Measurements from ENCODE around the gene ERN1. TPM values are rescaled to one million over a fixed set of nuclear protein-coding genes. Genes with fewer than 3 reads are reported as not detected.

ERN1 gene
- total and polyA plus RNA-seq, 2 donors from 2014 or later = 2.8 to 37.0 TPM

DNA sequence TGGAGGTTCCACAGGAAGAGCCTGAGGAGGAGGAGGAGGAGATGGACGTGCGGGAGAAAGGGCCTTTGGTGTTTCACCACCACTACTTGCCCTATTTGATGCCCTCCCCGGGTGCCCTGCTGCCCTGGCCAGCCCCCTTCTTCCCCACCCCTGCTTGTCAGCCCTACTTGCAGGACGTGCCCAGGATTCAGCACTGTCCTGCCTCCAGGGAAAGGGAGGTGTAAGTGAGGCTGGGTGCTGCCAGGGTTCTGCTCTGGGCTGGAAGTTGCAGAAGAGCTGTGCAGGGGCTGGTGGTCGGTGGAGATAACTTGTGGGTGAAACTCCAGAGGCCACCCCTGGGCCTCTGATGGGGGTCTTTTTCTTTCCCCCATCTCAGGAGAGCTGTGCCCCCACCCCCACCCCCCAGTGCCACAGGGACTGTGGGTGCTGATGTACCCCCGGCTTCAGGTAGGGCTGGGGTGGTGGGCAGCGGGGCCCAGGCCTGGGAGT is 128.8 kb downstream of the ERN1 start:
- DNase-seq (peak in 1 of 5 donors; percentile 30), FAIRE-seq (no peak)
- no peak overlapping the region for H3K4me3 ChIP-seq (ENCODE audit: low read length in 3 of 3)
- H3K9ac ChIP-seq (ENCODE audit: low read length in 3 of 3) = no peak overlapping the region
- H3K27me3 ChIP-seq (ENCODE audit: control insufficient read depth, insufficient read depth, low read length) = no peaks in the 10 kb centered on the region
- H3K36me3 ChIP-seq (ENCODE audit: control insufficient read depth in 2 of 3, insufficient read depth in 3 of 3, low read length in 3 of 3) = no peaks in the 10 kb centered on the region
- H3K9me3 ChIP-seq (ENCODE audit: control insufficient read depth in 2 of 3, insufficient read depth in 1 of 3, low read length in 3 of 3) = no peaks in the 10 kb centered on the region
- no peak overlapping the region for H3K27ac ChIP-seq (ENCODE audit: low read depth in 2 of 2, low read length in 2 of 2)
- TF ChIP-seq, protein P1, sequence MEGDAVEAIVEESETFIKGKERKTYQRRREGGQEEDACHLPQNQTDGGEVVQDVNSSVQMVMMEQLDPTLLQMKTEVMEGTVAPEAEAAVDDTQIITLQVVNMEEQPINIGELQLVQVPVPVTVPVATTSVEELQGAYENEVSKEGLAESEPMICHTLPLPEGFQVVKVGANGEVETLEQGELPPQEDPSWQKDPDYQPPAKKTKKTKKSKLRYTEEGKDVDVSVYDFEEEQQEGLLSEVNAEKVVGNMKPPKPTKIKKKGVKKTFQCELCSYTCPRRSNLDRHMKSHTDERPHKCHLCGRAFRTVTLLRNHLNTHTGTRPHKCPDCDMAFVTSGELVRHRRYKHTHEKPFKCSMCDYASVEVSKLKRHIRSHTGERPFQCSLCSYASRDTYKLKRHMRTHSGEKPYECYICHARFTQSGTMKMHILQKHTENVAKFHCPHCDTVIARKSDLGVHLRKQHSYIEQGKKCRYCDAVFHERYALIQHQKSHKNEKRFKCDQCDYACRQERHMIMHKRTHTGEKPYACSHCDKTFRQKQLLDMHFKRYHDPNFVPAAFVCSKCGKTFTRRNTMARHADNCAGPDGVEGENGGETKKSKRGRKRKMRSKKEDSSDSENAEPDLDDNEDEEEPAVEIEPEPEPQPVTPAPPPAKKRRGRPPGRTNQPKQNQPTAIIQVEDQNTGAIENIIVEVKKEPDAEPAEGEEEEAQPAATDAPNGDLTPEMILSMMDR (IDR thresholded peaks at IDR 0.05; ENCODE audit: borderline replicate concordance, extremely low read depth, insufficient read depth) = no peak
- peaks cover 0 to 10% (median 0%) of the 10 kb centered on the region in 3 donors for H3K4me1 ChIP-seq (ENCODE audit: control insufficient read depth in 2 of 3, insufficient read depth in 2 of 3, low read depth in 1 of 3, low read length in 3 of 3)
- intact Hi-C loops (cut with DNase I) = no loop called here

DNA sequence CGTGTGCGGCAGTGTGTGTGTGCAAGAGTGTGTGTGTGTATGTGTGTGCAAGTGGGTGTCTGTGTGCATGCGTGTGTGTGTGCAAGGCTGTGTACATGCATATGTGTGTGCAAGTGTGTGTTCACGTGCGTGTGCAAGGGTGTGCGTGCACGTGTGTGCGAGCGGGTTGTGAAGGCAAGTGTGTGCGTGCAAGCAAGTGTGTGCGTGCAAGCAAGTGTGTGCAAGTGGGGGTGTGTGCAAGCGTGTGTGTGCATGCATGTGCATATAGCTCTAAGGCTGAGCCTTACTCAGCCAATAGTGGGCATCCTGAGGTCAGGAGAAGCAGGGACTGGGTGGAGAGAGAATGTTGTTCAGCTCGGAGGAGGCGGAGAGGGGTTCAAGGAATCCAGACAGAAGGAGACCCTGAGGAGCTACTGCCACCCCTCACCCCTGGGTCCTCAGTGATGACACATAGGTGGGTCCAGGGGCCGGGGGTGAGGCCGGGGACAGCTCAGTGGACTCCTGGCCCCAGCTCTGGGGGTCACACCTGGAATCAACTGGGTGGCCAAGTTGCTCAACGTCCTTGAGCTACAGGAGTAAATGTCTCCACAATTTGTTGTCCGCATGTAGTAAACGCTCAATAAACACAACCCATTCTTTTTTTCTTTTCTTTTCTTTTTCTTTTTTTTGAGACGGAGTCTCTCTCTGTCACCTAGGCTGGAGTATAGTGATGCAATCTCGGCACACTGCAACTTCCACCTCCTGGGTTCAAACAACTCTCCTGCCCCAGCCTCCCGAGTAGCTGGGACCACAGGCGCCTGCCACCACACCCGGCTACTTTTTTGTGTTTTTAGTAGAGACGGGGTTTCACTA is 130.0 kb downstream of the ERN1 start:
- FAIRE-seq = no peak

DNA sequence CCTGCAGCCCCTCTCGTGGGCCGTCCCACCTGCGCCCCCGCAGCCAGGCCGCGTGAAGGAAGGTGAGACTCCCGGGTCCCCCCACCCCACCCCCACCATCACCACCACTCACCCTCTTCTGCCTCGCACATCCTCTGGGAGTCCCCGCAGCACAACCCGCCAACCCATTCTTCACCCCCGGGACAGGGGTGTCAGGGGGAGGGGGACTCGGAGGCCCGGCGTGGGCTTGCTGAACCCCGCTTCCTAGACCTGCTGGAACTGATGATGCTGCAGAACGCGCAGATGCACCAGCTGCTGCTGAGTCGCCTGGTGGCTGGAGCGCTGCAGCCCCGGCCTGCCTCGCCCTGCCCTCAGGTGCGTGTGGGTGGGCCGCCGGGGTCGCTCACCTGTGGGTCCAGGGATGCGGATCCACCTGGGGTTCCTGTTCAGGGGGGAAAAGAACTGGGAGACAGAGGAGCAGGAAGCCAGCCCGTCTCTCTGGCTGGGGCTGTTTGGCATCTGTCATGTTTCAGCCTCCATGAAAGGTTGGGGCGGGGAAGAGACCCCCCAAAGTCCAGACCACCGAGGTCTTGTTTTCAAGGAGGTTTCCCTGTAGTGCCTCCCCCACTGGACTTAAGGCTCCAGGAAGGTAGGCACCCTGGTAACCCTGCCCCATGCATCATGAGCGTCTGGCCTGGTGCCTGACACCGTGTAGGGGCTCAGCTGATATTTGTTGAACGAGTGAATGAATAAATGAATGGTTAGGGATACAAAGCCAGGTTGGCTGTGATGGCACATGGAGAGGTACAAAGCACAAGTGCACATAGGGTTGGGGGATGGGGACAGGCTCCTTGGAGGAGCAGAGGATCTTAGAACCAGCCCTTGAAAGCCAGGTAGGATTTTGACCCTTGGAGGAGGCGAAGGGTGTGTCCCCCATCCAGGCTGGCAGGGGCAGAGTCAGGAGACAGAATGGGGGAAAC is 130.9 kb downstream of the ERN1 start:
- no peaks in the 10 kb centered on the region for H3K9me3 ChIP-seq (ENCODE audit: control insufficient read depth in 2 of 3, insufficient read depth in 1 of 3, low read length in 3 of 3)
- no peak overlapping the region for H3K27ac ChIP-seq (ENCODE audit: low read depth in 2 of 2, low read length in 2 of 2)
- no peak for FAIRE-seq
- H3K9ac ChIP-seq (ENCODE audit: low read length in 3 of 3) = no peak overlapping the region
- peaks cover 0 to 7% (median 0%) of the 10 kb centered on the region in 3 donors for H3K4me1 ChIP-seq (ENCODE audit: control insufficient read depth in 2 of 3, insufficient read depth in 2 of 3, low read depth in 1 of 3, low read length in 3 of 3)
- DNase-seq = peak in 1 of 5 donors; percentile 59
- no peaks in the 10 kb centered on the region for H3K36me3 ChIP-seq (ENCODE audit: control insufficient read depth in 2 of 3, insufficient read depth in 3 of 3, low read length in 3 of 3)
- intact Hi-C loops (cut with DNase I) = no loop called here
- TF ChIP-seq, protein P1 (IDR thresholded peaks at IDR 0.05; ENCODE audit: borderline replicate concordance, extremely low read depth, insufficient read depth) = no peak
- no peaks in the 10 kb centered on the region for H3K27me3 ChIP-seq (ENCODE audit: control insufficient read depth, insufficient read depth, low read length)
- peak overlapping the region in 2 of 3 donors; percentile 61 to 69 for H3K4me3 ChIP-seq (ENCODE audit: low read length in 3 of 3)

More for the DNA sequence above, 130.0 kb downstream of the ERN1 start:
- no peak overlapping the region for H3K9ac ChIP-seq (ENCODE audit: low read length in 3 of 3)
- intact Hi-C loops (cut with DNase I) = no loop called here
- H3K4me1 ChIP-seq (ENCODE audit: control insufficient read depth in 2 of 3, insufficient read depth in 2 of 3, low read depth in 1 of 3, low read length in 3 of 3) = peaks cover 0 to 7% (median 0%) of the 10 kb centered on the region in 3 donors
- DNase-seq = peak in 1 of 5 donors; percentile 40
- no peak overlapping the region for H3K27ac ChIP-seq (ENCODE audit: low read depth in 2 of 2, low read length in 2 of 2)
- no peaks in the 10 kb centered on the region for H3K9me3 ChIP-seq (ENCODE audit: control insufficient read depth in 2 of 3, insufficient read depth in 1 of 3, low read length in 3 of 3)
- TF ChIP-seq, protein P1 (IDR thresholded peaks at IDR 0.05; ENCODE audit: borderline replicate concordance, extremely low read depth, insufficient read depth) = no peak
- no peak overlapping the region for H3K4me3 ChIP-seq (ENCODE audit: low read length in 3 of 3)
- H3K36me3 ChIP-seq (ENCODE audit: control insufficient read depth in 2 of 3, insufficient read depth in 3 of 3, low read length in 3 of 3) = no peaks in the 10 kb centered on the region
- H3K27me3 ChIP-seq (ENCODE audit: control insufficient read depth, insufficient read depth, low read length) = no peaks in the 10 kb centered on the region
